PFSK-1 (cell line): ENCODE results near the gene DEFB131A.
"Not testable (repeated sequence)": the region's sequence is repeated elsewhere in the genome, so short reads cannot be mapped to it uniquely, and the experiment has no call there.

Experiments
- POLR2AphosphoS5 ChIP-seq: IDR thresholded peaks from 2 replicates; pipeline ENCODE4 v1.6.1; 2012; ENCODE audit warnings: low read depth, mild to moderate bottlenecking, control low read depth, low read length, moderate library complexity
- TAF1 ChIP-seq: IDR thresholded peaks from 2 replicates; pipeline ENCODE4 v1.6.1; 2012; ENCODE audit warnings: low read length, control low read depth, borderline replicate concordance; ENCODE audit not compliant: insufficient read depth
- TF ChIP-seq, protein P1 (sequence below), 2 experiments: IDR thresholded peaks; 2 replicates each; pipeline versions ENCODE4 v1.6.1 to v1.8.0; 2011 to 2012; ENCODE audit warnings: low read depth in 2 of 2, low read length in 2 of 2, control low read depth in 1 of 2, inconsistent platforms in 1 of 2, mild to moderate bottlenecking in 1 of 2, moderate library complexity in 1 of 2; ENCODE audit not compliant: insufficient read depth in 1 of 2

DNA sequence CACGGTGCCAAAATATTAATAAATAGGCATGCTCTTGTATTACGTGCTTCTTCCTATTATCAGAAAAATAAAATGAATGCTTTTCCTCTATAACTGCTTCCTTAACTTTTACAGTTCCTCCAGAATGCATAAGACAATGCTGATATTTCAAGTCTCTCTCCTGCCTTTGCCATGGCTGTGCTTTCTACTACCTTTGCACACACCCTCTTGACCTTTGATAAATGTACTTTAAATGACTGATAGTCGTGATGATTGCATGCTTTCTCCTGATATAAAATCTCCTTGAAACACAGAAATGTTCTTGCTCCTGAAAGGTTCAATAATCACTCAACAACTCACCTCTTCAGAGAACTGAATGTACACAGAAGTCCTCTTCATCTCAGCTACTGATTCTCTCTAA lies at the start of gene DEFB131A:
- TF ChIP-seq TAF1, POLR2AphosphoS5: not testable (repeated sequence)
- TF ChIP-seq, protein P1, sequence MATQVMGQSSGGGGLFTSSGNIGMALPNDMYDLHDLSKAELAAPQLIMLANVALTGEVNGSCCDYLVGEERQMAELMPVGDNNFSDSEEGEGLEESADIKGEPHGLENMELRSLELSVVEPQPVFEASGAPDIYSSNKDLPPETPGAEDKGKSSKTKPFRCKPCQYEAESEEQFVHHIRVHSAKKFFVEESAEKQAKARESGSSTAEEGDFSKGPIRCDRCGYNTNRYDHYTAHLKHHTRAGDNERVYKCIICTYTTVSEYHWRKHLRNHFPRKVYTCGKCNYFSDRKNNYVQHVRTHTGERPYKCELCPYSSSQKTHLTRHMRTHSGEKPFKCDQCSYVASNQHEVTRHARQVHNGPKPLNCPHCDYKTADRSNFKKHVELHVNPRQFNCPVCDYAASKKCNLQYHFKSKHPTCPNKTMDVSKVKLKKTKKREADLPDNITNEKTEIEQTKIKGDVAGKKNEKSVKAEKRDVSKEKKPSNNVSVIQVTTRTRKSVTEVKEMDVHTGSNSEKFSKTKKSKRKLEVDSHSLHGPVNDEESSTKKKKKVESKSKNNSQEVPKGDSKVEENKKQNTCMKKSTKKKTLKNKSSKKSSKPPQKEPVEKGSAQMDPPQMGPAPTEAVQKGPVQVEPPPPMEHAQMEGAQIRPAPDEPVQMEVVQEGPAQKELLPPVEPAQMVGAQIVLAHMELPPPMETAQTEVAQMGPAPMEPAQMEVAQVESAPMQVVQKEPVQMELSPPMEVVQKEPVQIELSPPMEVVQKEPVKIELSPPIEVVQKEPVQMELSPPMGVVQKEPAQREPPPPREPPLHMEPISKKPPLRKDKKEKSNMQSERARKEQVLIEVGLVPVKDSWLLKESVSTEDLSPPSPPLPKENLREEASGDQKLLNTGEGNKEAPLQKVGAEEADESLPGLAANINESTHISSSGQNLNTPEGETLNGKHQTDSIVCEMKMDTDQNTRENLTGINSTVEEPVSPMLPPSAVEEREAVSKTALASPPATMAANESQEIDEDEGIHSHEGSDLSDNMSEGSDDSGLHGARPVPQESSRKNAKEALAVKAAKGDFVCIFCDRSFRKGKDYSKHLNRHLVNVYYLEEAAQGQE (IDR thresholded peaks at IDR 0.05; ENCODE audit: insufficient read depth in 1 of 2, low read depth in 2 of 2, low read length in 2 of 2), result not testable (repeated sequence)
